ENCODE measurements around the gene MYLK2.

DNA sequence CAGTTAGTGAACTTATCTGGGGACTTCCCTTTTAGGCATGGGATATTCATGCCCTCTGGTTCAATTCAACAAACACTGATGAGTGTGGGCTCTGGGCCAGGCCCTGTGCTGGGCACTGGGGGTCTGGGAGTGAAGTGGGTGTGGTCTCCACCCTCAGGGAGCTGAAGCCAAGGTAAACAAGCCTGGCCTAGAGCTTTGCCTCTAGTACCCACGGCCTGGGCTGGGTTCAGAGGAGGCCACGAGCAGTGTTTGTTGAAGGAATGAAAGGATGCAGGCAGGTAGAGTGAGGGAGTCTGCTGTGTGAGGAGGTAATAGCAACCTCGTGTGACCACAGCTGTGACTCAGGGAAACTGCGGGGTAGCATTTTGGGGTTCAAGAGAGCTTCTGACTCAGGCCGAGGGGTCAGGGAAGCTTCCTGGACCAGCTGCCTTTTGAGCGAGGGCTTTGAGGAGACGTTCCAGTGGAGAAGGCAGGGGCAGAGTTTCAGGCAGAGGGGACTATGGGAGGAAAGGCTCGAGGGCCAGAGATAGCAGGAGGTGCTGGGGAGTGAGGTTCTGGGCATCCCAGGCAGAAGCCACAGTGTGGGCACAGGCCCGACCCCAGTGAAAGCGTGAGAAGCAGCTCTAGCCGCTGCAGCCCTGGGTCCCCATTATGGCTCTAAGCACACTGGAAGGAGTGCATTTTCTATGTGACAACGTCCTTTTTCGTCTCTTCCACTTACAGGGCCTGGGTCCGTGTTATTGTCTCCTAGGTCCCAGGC is 5.6 kb downstream of the MYLK2 start:
- TF ChIP-seq POLR2AphosphoS5 (IDR thresholded peaks at IDR 0.05; ENCODE audit: low read depth, low read length) (no peak), POLR2A (IDR thresholded peaks at IDR 0.05; ENCODE audit: low read depth, low read length) (no peak), SPI1 (IDR thresholded peaks at IDR 0.05; ENCODE audit: low read depth, low read length) (no peak), TAF1 (IDR thresholded peaks at IDR 0.05; ENCODE audit: low read depth, low read length) (no peak)
